ENCODE results near the gene PKNOX1. TPM values are rescaled to one million over a fixed set of nuclear protein-coding genes. Genes with fewer than 3 reads are reported as not detected.
"Not testable (repeated sequence)": the region's sequence is repeated elsewhere in the genome, so short reads cannot be mapped to it uniquely, and the experiment has no call there.

The PKNOX1 gene
- total and polyA plus RNA-seq, 7 donors = 3.6 to 19.4 (median 9.6) TPM

- Histone ChIP-seq H3K36me3 (no peaks in the 10 kb centered on the region), H3K27me3 (no peaks in the 10 kb centered on the region), H3K27ac (peak overlapping the region in 1 of 4 donors; percentile 79), H3K9me3 (no peaks in the 10 kb centered on the region), H3K4me3 (no peak overlapping the region), H3K4me1 (peaks cover 0 to 19% (median 12%) of the 10 kb centered on the region in 4 donors)
- DNase-seq = peak; percentile 9
- intact Hi-C loops (cut with DNase I) = no loop called here
- WGBS, 2 donors = 90 to 91% methylated on average over 21 of the region's 21 CpGs
- TF ChIP-seq POLR2AphosphoS5 (IDR thresholded peaks at IDR 0.05) (no peak), EP300 (IDR thresholded peaks at IDR 0.05) (no peak), POLR2A (IDR thresholded peaks at IDR 0.05) (no peak), CTCF (IDR thresholded peaks at IDR 0.05) (no peak)
These were observed 36.3 kb upstream of the PKNOX1 start for GRCh38 chr21:42937960-42938605.

GRCh38 chr21:42938606-42938995, 35.8 kb upstream of the PKNOX1 start:
- H3K27me3 ChIP-seq; H3K9me3 ChIP-seq; H3K4me3 ChIP-seq; intact Hi-C loops (cut with DNase I); H3K36me3 ChIP-seq: not testable (repeated sequence)
- WGBS, 2 donors = 92% methylated on average over 6 of the region's 6 CpGs
- Histone ChIP-seq H3K27ac (peak overlapping the region in 2 of 4 donors; percentile 79 to 84), H3K4me1 (peaks cover 0 to 19% (median 12%) of the 10 kb centered on the region in 4 donors)
- DNase-seq = peak; percentile 37

- Histone ChIP-seq H3K4me3 (peak overlapping the region in 2 of 4 donors; percentile 7 to 19), H3K36me3 (no peaks in the 10 kb centered on the region), H3K27me3 (no peaks in the 10 kb centered on the region), H3K27ac (peak overlapping the region; percentile 69 to 84 (median 77)), H3K4me1 (peaks cover 0 to 19% (median 12%) of the 10 kb centered on the region in 4 donors), H3K9me3 (no peaks in the 10 kb centered on the region)
- peak; percentile 95 for DNase-seq
- intact Hi-C loops (cut with DNase I) = no loop called here
- WGBS, 2 donors = 37 to 58% methylated on average over 16 of the region's 16 CpGs
- TF ChIP-seq POLR2AphosphoS5 (IDR thresholded peaks at IDR 0.05) (peak; percentile 64 to 76 (median 74)), CTCF (IDR thresholded peaks at IDR 0.05) (no peak)
These were observed 34.6 kb upstream of the PKNOX1 start for GRCh38 chr21:42939582-42940413.

- no peak for TF ChIP-seq CTCF (IDR thresholded peaks at IDR 0.05)
- TF ChIP-seq POLR2A (IDR thresholded peaks at IDR 0.05) = no peak
- TF ChIP-seq POLR2AphosphoS5 (IDR thresholded peaks at IDR 0.05) = no peak
- no peak for TF ChIP-seq EP300 (IDR thresholded peaks at IDR 0.05)
- no peaks in the 10 kb centered on the region for H3K36me3 ChIP-seq
- WGBS, 2 donors = 80 to 84% methylated on average over 6 of the region's 6 CpGs
- H3K27me3 ChIP-seq = no peaks in the 10 kb centered on the region
- H3K9me3 ChIP-seq = no peaks in the 10 kb centered on the region
- H3K4me1 ChIP-seq = peaks cover 0 to 19% (median 12%) of the 10 kb centered on the region in 4 donors
- H3K27ac ChIP-seq = no peak overlapping the region
- no peak overlapping the region for H3K4me3 ChIP-seq
- intact Hi-C loops (cut with DNase I) = no loop called here
- DNase-seq = peak; percentile 38
These were observed 32.7 kb upstream of the PKNOX1 start for GRCh38 chr21:42941696-42942085.

GRCh38 chr21:42942244-42942643, 32.1 kb upstream of the PKNOX1 start:
- WGBS, 2 donors = 71 to 73% methylated on average over 6 of the region's 6 CpGs
- no peak overlapping the region for H3K27ac ChIP-seq
- DNase-seq = peak; percentile 4
- peaks cover 0 to 19% (median 12%) of the 10 kb centered on the region in 4 donors for H3K4me1 ChIP-seq
- H3K9me3 ChIP-seq = no peaks in the 10 kb centered on the region
- no peak overlapping the region for H3K4me3 ChIP-seq
- TF ChIP-seq CTCF (IDR thresholded peaks at IDR 0.05) (no peak), EP300 (IDR thresholded peaks at IDR 0.05) (no peak), POLR2AphosphoS5 (IDR thresholded peaks at IDR 0.05) (no peak), POLR2A (IDR thresholded peaks at IDR 0.05) (no peak)
- H3K27me3 ChIP-seq = no peaks in the 10 kb centered on the region
- no peaks in the 10 kb centered on the region for H3K36me3 ChIP-seq
- intact Hi-C loops (cut with DNase I) = no loop called here

- H3K4me1 ChIP-seq; H3K36me3 ChIP-seq; H3K27ac ChIP-seq; H3K27me3 ChIP-seq; H3K9me3 ChIP-seq; H3K4me3 ChIP-seq; intact Hi-C loops (cut with DNase I): not testable (repeated sequence)
- 81 to 89% methylated on average over 13 of the region's 13 CpGs for WGBS, 2 donors
- peak; percentile 33 for DNase-seq
These were observed 25.1 kb upstream of the PKNOX1 start for GRCh38 chr21:42949094-42949755.

GRCh38 chr21:42951193-42951592, 23.2 kb upstream of the PKNOX1 start:
- peak; percentile 3 for DNase-seq
- WGBS, 2 donors = 93 to 94% methylated on average over 9 of the region's 9 CpGs
- H3K27ac ChIP-seq; H3K9me3 ChIP-seq; H3K36me3 ChIP-seq; H3K4me1 ChIP-seq; intact Hi-C loops (cut with DNase I); H3K27me3 ChIP-seq; H3K4me3 ChIP-seq: not testable (repeated sequence)
